PC-3 (cell line): ENCODE results near the gene KCNQ5. TPM values are rescaled to one million over a fixed set of nuclear protein-coding genes. Genes with fewer than 3 reads are reported as not detected.

Experiments used
- ATAC-seq: fragments of 200-7000 bp; cut with Tn5 transposase; 2 replicates; pipeline ENCODE4 v1.9.1; 2020; ENCODE audit warnings: mild to moderate bottlenecking, moderate library complexity
- BruUV-seq: library from RNA; stranded (reverse); fragments of 400-500 nt; replicated peaks from 2 replicates; lab custom pipeline; 2021; lab: Mats Ljungman, UMichigan
- CTCF ChIA-PET: fragments of 300-600 bp; sonication (Branson Sonifier 250); formaldehyde crosslinking; loops from one replicate; lab custom pipeline; 2022; ENCODE audit warnings: antibody characterized with exemption; lab: Charles Lee
- POLR2A ChIA-PET: fragments of 300-600 bp; sonication (Branson Sonifier 250); formaldehyde crosslinking; loops from one replicate; lab custom pipeline; 2022; ENCODE audit warnings: antibody characterized with exemption; ENCODE audit not compliant: unreplicated experiment; lab: Charles Lee
- DNase-seq: peaks from one replicate; pipeline ENCODE4 v3.0.0-alpha.2; 2015
- H2AFZ ChIP-seq: fragments of 300-600 bp; sonication (generic); 2 replicates; pipeline ENCODE4 v1.6.0; 2016; ENCODE audit warnings: antibody characterized with exemption, low read length
- H3F3A ChIP-seq: fragments of 300-600 bp; sonication (generic); one replicate; pipeline ENCODE4 v1.6.0; 2017; ENCODE audit warnings: antibody characterized with exemption, low read length, control low read depth, mild to moderate bottlenecking; ENCODE audit not compliant: unreplicated experiment
- H3K27ac ChIP-seq: fragments of 300-600 bp; sonication (generic); 2 replicates; pipeline ENCODE4 v1.5.1; 2016; ENCODE audit warnings: mild to moderate bottlenecking, low read length
- H3K27me3 ChIP-seq: fragments of 300-600 bp; sonication (generic); 2 replicates; pipeline ENCODE4 v1.6.1; 2016; ENCODE audit warnings: low read length, mixed read lengths
- H3K36me3 ChIP-seq: fragments of 300-600 bp; sonication (generic); 2 replicates; pipeline ENCODE4 v1.6.1; 2016; ENCODE audit warnings: low read depth, mixed run types, low read length, mixed read lengths
- H3K4me1 ChIP-seq: fragments of 300-600 bp; sonication (generic); 2 replicates; pipeline ENCODE4 v1.5.1; 2016; ENCODE audit warnings: low read length; ENCODE audit not compliant: insufficient read depth
- H3K4me2 ChIP-seq: fragments of 300-600 bp; sonication (generic); 2 replicates; pipeline ENCODE4 v1.6.0; 2016; ENCODE audit warnings: low read length
- H3K4me3 ChIP-seq: fragments of 300-600 bp; sonication (generic); 2 replicates; pipeline ENCODE4 v1.5.1; 2016; ENCODE audit warnings: mild to moderate bottlenecking, low read length, mixed read lengths
- H3K79me2 ChIP-seq: fragments of 300-600 bp; sonication (generic); 2 replicates; pipeline ENCODE4 v1.6.1; 2017; ENCODE audit warnings: low read length, mixed read lengths
- H3K9ac ChIP-seq: fragments of 300-600 bp; sonication (generic); 2 replicates; pipeline ENCODE4 v1.6.0; 2016; ENCODE audit warnings: mild to moderate bottlenecking, low read length
- H3K9me2 ChIP-seq: fragments of 300-600 bp; sonication (generic); replicated peaks from 2 replicates; pipeline ENCODE4 v1.6.1; 2016; ENCODE audit warnings: mixed run types, low read length, mixed read lengths
- H3K9me3 ChIP-seq: fragments of 300-600 bp; sonication (generic); 2 replicates; pipeline ENCODE4 v1.6.1; 2016; ENCODE audit warnings: low read length, mixed read lengths
- H4K20me1 ChIP-seq: fragments of 300-600 bp; sonication (generic); 2 replicates; pipeline ENCODE4 v1.6.1; 2016; ENCODE audit warnings: low read length, mixed read lengths
- EZH2 ChIP-seq: fragments of 300-600 bp; sonication (generic); IDR thresholded peaks from one replicate; pipeline ENCODE4 v1.6.1; 2017; ENCODE audit warnings: antibody characterized with exemption, mild to moderate bottlenecking, low read length; ENCODE audit not compliant: unreplicated experiment
- EZH2phosphoT487 ChIP-seq: fragments of 300-600 bp; sonication (generic); IDR thresholded peaks from 2 replicates; pipeline ENCODE4 v1.6.1; 2018; ENCODE audit warnings: mild to moderate bottlenecking, antibody characterized with exemption, low read length, borderline replicate concordance
- intact Hi-C: fragments of 100-400 bp; cut with micrococcal nuclease; formaldehyde crosslinking; loops from 2 replicates; pipeline ENCODE4 v1.9.0; 2023
- total RNA-seq: library from RNA; depleted of rRNA; stranded (reverse); fragments of >200 nt; gene quantifications from 2 replicates; pipeline ENCODE4 v1.2.3, GENCODE V29; 2014
- TF ChIP-seq, protein P1 (sequence below): fragments of 300-600 bp; sonication (generic); conservative IDR thresholded peaks from 2 replicates; pipeline ENCODE4 v1.5.1; 2017; ENCODE audit warnings: antibody characterized with exemption, low read depth, mild to moderate bottlenecking, low read length

Gene KCNQ5
- total RNA-seq, 1 experiment from 2014 or later: not detected

DNA sequence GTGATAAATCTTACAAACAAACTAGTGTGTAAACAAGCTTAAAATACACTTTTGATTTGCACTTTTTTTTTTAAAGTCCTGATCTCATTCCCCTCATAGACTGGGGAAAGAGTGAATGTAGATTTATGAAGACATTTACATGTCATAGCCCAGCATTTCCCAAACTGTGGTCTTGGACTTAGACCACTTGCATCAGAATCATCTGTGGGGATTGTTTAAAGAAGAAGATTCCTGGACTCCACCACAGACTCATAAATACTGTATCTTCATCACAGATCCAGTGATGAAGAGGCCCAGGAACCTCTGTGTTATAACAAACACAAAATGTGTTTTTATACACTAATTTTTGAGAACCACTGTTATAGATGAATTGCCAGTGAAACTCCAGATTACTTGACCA is 99.5 kb downstream of the KCNQ5 start:
- Histone ChIP-seq H3K36me3 (no peaks in the 10 kb centered on the region), H3K27ac (no peak overlapping the region), H3K9me3 (no peaks in the 10 kb centered on the region), H3K4me2 (no peak overlapping the region), H3K79me2 (no peaks in the 10 kb centered on the region), H3F3A (no peaks in the 10 kb centered on the region), H3K9me2 (no peaks in the 10 kb centered on the region), H3K9ac (no peak overlapping the region), H2AFZ (no peak overlapping the region), H3K4me3 (no peak overlapping the region), H4K20me1 (no peaks in the 10 kb centered on the region), H3K27me3 (no peaks in the 10 kb centered on the region), H3K4me1 (0 out of 2 replicates have a peak, but pooled peaks cover 3% of the 10 kb centered on the region)
- ChIA-PET CTCF (no interaction called here), POLR2A (no interaction called here)
- ATAC-seq (no peak), DNase-seq (no peak)
- intact Hi-C loops: no loop called here
- TF ChIP-seq EZH2 (no peak), EZH2phosphoT487 (no peak)
- TF ChIP-seq, protein P1, sequence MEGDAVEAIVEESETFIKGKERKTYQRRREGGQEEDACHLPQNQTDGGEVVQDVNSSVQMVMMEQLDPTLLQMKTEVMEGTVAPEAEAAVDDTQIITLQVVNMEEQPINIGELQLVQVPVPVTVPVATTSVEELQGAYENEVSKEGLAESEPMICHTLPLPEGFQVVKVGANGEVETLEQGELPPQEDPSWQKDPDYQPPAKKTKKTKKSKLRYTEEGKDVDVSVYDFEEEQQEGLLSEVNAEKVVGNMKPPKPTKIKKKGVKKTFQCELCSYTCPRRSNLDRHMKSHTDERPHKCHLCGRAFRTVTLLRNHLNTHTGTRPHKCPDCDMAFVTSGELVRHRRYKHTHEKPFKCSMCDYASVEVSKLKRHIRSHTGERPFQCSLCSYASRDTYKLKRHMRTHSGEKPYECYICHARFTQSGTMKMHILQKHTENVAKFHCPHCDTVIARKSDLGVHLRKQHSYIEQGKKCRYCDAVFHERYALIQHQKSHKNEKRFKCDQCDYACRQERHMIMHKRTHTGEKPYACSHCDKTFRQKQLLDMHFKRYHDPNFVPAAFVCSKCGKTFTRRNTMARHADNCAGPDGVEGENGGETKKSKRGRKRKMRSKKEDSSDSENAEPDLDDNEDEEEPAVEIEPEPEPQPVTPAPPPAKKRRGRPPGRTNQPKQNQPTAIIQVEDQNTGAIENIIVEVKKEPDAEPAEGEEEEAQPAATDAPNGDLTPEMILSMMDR: no peak
- no TSS peak for BruUV-seq

DNA sequence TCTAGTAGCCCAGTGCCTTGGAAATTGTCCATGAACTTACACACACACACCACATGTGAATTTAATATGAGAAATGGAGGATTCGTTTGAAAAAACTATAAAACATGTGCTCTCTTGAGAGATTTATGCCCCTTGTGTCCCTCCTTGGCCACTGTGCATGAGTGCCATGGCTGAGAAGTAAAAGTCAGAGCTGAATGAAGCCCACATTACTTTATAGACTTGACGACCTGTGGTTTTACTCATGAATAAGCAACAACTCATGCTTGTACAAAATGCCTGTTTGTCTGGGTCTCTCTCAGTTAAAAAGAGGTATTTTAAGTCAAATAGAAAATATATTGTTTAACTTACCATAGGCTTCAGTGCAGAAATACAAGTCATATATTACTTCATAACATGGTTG is 102.7 kb downstream of the KCNQ5 start:
- Histone ChIP-seq H3K36me3 (no peaks in the 10 kb centered on the region), H3K4me1 (0 out of 2 replicates have a peak, but pooled peaks cover 3% of the 10 kb centered on the region), H2AFZ (no peak overlapping the region), H3K79me2 (no peaks in the 10 kb centered on the region), H3K4me2 (no peak overlapping the region), H3F3A (no peaks in the 10 kb centered on the region), H3K4me3 (no peak overlapping the region), H3K27ac (no peak overlapping the region), H3K9ac (no peak overlapping the region), H3K9me3 (no peaks in the 10 kb centered on the region), H3K27me3 (no peaks in the 10 kb centered on the region), H4K20me1 (no peaks in the 10 kb centered on the region), H3K9me2 (no peaks in the 10 kb centered on the region)
- no peak for ATAC-seq
- CTCF ChIA-PET: no interaction called here
- POLR2A ChIA-PET: no interaction called here
- intact Hi-C loops: no loop called here
- TF ChIP-seq EZH2 (no peak), EZH2phosphoT487 (no peak)
- TF ChIP-seq, protein P1: no peak
- BruUV-seq: no TSS peak
- no peak for DNase-seq

DNA sequence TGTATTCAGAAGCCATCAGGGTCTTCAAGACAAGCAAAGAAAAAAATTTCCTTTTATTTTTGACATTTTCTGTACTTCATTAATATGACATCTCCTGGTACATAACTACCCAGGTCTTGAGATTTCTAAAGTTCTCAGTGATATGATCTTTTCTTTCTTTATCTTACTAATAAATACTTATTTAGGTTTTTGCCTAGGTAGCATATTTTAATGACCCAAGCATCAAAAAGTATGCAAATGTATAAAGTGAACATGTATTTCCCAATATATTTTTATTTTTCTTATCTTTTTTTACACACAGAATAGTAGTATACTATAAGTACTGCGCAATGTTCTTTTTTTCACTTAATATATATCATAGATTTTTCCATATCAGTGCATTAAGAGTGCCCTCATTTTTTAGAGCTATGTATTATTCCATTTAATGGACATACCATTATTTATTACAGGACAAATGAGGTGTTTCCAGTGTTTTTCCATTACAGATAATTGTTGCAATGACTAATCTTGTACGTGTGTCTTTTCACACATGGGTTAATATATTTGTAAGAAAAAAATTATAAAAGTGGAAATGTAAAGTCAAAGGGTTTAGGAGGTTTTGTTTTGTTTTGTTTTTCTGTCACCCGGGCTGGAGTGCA is 107.0 kb downstream of the KCNQ5 start:
- H3K36me3 ChIP-seq: no peaks in the 10 kb centered on the region
- no peak overlapping the region for H3K27ac ChIP-seq
- no peaks in the 10 kb centered on the region for H4K20me1 ChIP-seq
- ATAC-seq (no peak), DNase-seq (no peak)
- ChIA-PET CTCF (no interaction called here), POLR2A (no interaction called here)
- no peak overlapping the region for H3K4me3 ChIP-seq
- H2AFZ ChIP-seq: no peak overlapping the region
- H3K9me2 ChIP-seq: no peaks in the 10 kb centered on the region
- no peaks in the 10 kb centered on the region for H3K27me3 ChIP-seq
- no peaks in the 10 kb centered on the region for H3K9me3 ChIP-seq
- H3F3A ChIP-seq: no peaks in the 10 kb centered on the region
- H3K79me2 ChIP-seq: no peaks in the 10 kb centered on the region
- no TSS peak for BruUV-seq
- H3K9ac ChIP-seq: no peak overlapping the region
- no peak for TF ChIP-seq EZH2
- TF ChIP-seq EZH2phosphoT487: no peak
- TF ChIP-seq, protein P1: no peak
- intact Hi-C loops: no loop called here
- H3K4me2 ChIP-seq: no peak overlapping the region
- no peaks in the 10 kb centered on the region for H3K4me1 ChIP-seq
